Kidney epithelial cell (primary cell): ENCODE measurements around the gene NXPH2. TPM values are rescaled to one million over a fixed set of nuclear protein-coding genes. Genes with fewer than 3 reads are reported as not detected.

Source experiments
- DNase-seq: peaks from one replicate; pipeline ENCODE4 v3.0.0-alpha.2; 2010; ENCODE audit warnings: low read depth
- H3K27me3 ChIP-seq: 2 replicates; pipeline ENCODE4 v1.6.0; 2011; ENCODE audit warnings: low read length; ENCODE audit not compliant: control insufficient read depth, insufficient read depth
- H3K36me3 ChIP-seq: 2 replicates; pipeline ENCODE4 v1.5.1; 2011; ENCODE audit warnings: low read length; ENCODE audit not compliant: control insufficient read depth, insufficient read depth
- H3K4me3 ChIP-seq: 2 replicates; pipeline ENCODE4 v1.5.1; 2011; ENCODE audit warnings: low read depth, mild to moderate bottlenecking, control low read depth, low read length
- CTCF ChIP-seq: IDR thresholded peaks from 2 replicates; pipeline ENCODE4 v1.5.1; 2011; ENCODE audit warnings: mild to moderate bottlenecking, moderate library complexity, low read length, control low read depth, inconsistent platforms; ENCODE audit not compliant: insufficient read depth, poor library complexity, severe bottlenecking
- total RNA-seq: library from RNA; depleted of rRNA; stranded (reverse); fragments of >200 nt; gene quantifications from 2 replicates; pipeline ENCODE4 v1.2.3, GENCODE V29; 2015

NXPH2 gene
- total RNA-seq, 1 donor from 2014 or later: not detected

- H3K27me3 ChIP-seq: no peaks in the 10 kb centered on the region
- no peaks in the 10 kb centered on the region for H3K36me3 ChIP-seq
- DNase-seq: no peak
- no peak overlapping the region for H3K4me3 ChIP-seq
- no peak for TF ChIP-seq CTCF
Measured at GRCh38 chr2:138713504-138713903, 66.7 kb downstream of the NXPH2 start.

GRCh38 chr2:138713069-138713496, 67.1 kb downstream of the NXPH2 start:
- DNase-seq: no peak

GRCh38 chr2:138712212-138712979, 67.8 kb downstream of the NXPH2 start:
- Histone ChIP-seq H3K4me3 (no peak overlapping the region), H3K27me3 (no peaks in the 10 kb centered on the region), H3K36me3 (no peaks in the 10 kb centered on the region)
- DNase-seq: no peak
- TF ChIP-seq CTCF: no peak

More at GRCh38 chr2:138713069-138713496, 67.1 kb downstream of the NXPH2 start:
- Histone ChIP-seq H3K4me3 (no peak overlapping the region), H3K27me3 (no peaks in the 10 kb centered on the region), H3K36me3 (no peaks in the 10 kb centered on the region)
- no peak for TF ChIP-seq CTCF

GRCh38 chr2:138711812-138712211, 68.4 kb downstream of the NXPH2 start:
- TF ChIP-seq CTCF: no peak
- no peaks in the 10 kb centered on the region for H3K36me3 ChIP-seq
- H3K4me3 ChIP-seq: no peak overlapping the region
- no peak for DNase-seq
- no peaks in the 10 kb centered on the region for H3K27me3 ChIP-seq

GRCh38 chr2:138708682-138709241, 71.4 kb downstream of the NXPH2 start:
- H3K4me3 ChIP-seq: no peak overlapping the region
- H3K27me3 ChIP-seq: no peaks in the 10 kb centered on the region
- no peak for DNase-seq
- H3K36me3 ChIP-seq: no peaks in the 10 kb centered on the region
- TF ChIP-seq CTCF: no peak
